ENCODE measurements around the gene PRM2.

DNA sequence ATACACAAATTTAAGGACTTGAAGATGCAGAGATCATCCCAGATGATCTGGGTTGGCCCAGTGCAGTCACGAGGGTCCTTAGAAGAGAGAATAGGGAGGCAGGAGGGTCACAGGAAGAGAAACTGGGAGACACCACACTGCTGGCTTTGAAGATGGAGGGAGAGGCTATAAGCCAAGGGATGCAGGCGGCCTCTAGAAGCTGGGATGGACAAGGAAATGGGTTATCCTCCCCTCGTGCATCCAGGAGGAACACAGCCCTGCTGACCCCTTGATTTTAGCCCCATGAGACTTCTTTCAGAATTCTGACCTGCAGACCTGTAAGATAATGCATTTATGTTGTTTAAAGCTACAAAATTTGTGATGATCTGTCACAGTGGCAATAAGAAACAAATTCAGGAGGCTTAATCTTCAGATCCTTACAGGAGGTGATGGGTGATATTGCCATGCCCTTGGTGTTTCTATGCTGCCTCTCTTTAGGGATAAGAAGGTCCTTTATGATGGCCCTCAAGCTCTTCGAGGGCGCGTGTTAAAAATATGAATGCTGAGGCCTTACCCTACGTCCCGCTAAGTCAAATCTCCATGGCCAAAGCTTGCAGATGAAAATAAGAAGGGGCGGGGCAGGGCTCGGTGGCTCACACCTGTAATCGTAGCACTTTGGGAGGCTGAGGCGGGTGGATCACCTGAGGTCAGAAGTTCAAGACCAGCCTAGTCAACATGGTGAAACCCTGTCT, 1.5 kb upstream of the PRM2 start:
- TF ChIP-seq, protein P1, sequence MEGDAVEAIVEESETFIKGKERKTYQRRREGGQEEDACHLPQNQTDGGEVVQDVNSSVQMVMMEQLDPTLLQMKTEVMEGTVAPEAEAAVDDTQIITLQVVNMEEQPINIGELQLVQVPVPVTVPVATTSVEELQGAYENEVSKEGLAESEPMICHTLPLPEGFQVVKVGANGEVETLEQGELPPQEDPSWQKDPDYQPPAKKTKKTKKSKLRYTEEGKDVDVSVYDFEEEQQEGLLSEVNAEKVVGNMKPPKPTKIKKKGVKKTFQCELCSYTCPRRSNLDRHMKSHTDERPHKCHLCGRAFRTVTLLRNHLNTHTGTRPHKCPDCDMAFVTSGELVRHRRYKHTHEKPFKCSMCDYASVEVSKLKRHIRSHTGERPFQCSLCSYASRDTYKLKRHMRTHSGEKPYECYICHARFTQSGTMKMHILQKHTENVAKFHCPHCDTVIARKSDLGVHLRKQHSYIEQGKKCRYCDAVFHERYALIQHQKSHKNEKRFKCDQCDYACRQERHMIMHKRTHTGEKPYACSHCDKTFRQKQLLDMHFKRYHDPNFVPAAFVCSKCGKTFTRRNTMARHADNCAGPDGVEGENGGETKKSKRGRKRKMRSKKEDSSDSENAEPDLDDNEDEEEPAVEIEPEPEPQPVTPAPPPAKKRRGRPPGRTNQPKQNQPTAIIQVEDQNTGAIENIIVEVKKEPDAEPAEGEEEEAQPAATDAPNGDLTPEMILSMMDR (IDR thresholded peaks at IDR 0.05): no peak
- no peak for TF ChIP-seq POLR2A (IDR thresholded peaks at IDR 0.05)

Data from Peyer's patch (tissue), 4 donors.